Mammary epithelial cell (primary cell): ENCODE measurements around the gene GIMAP8.

ENCODE experiments used
- CTCF ChIP-seq, 2 donors: IDR thresholded peaks in 1 of 2; conservative IDR thresholded peaks in 1 of 2; 2 replicates each; pipeline ENCODE4 v1.5.1; 2011 to 2012; ENCODE audit warnings: inconsistent platforms in 2 of 2, low read length in 2 of 2, mild to moderate bottlenecking in 2 of 2, control low read depth in 1 of 2, low read depth in 1 of 2; ENCODE audit not compliant: insufficient read depth in 1 of 2; ENCODE audit errors: extremely low read depth in 1 of 2
- EZH2 ChIP-seq: IDR thresholded peaks from 2 replicates; pipeline ENCODE4 v1.6.1; 2012; ENCODE audit warnings: low read length, inconsistent platforms, borderline replicate concordance

GRCh38 chr7:150464962-150465361 lies 14.5 kb downstream of the GIMAP8 start:
- TF ChIP-seq CTCF (conservative IDR thresholded peaks at IDR 0.05 in 1 of 2, IDR thresholded peaks at IDR 0.05 in 1 of 2; ENCODE audit: extremely low read depth in 1 of 2, insufficient read depth in 1 of 2, low read depth in 1 of 2, low read length in 2 of 2) (no peak), EZH2 (no peak)
